ENCODE measurements around the gene PAWR.
"Not testable (repeated sequence)": the region's sequence is repeated elsewhere in the genome, so short reads cannot be mapped to it uniquely, and the experiment has no call there.

PAWR gene

DNA sequence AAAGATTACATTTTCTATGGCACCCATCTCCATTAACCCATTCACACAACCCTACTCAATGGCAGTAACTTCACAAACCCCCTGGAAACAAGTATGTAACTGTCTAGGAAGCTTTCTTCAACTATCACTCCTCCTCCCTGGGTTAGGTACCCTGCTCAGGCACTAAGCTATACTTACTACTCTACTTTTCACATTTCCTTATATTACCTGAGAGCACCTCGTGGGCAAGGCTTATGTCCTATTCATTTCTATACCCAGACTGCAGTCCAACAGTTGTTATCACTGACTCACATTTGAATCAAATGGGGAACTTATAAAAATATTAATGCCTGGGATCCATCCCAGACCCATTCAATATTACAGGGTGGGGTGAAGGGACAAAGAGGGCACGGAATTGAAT, 4.6 kb downstream of the PAWR start:
- DNase-seq, result no peak

- no peak for DNase-seq
Measured at GRCh38 chr12:79685068-79685467, 5.7 kb downstream of the PAWR start.

- DNase-seq, result not testable (repeated sequence)
Measured at GRCh38 chr12:79684338-79684737, 6.4 kb downstream of the PAWR start.

DNA sequence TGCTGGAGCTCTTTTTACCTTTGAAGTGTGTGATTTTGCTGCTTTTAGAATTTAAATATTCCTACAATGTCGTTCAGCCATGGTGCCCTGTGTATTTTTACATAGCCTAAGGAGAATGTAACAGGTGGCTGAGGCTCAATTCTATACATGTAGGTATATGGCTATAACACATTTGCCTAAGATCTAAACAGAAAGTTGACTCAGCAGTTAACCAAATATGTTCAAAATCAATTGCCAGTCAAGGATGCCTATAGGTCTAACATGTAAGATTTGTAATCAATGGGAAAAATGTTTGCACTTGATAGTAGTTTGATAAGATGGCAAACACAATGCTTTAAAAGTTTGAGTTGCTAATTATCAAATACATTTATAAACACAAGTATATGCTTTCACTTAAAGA, 8.2 kb downstream of the PAWR start:
- DNase-seq, result no peak

DNA sequence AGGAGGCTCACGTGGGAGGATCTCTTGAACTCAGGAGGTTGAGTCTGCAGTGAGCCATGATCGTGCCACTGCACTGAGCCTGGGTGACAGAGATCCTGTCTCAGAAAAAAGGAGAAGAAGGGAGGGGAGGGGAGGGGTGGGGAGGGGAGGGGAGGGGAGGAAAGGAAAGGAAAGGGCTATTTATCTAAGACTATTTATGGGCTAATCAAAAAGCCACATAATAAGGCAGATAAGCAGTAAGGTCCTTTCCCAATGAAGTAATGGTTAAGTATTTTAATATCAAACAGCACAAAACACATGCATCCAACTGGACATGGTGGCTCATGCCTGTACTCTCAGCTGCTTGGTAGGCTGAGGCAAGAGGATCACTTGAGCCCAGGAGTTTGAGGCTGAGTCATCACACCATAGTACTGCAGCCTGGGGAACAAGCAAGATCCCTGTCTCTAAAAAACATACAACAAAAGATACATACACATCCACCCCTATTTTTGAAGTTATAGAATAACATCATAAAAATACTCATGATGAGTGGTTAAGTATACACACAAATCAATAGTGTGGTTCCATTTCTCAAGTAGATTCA, 9.7 kb downstream of the PAWR start:
- no peak for DNase-seq

- no peak for DNase-seq
Measured at GRCh38 chr12:79680051-79680450, 10.7 kb downstream of the PAWR start.

- no peak for DNase-seq
Measured at GRCh38 chr12:79678306-79678705, 12.5 kb downstream of the PAWR start.

- DNase-seq, result no peak
Measured at GRCh38 chr12:79677672-79678071, 13.1 kb downstream of the PAWR start.

- no peak for DNase-seq
Measured at GRCh38 chr12:79676579-79676978, 14.2 kb downstream of the PAWR start.

- DNase-seq, result no peak
Measured at GRCh38 chr12:79674629-79675028, 16.1 kb downstream of the PAWR start.

DNA sequence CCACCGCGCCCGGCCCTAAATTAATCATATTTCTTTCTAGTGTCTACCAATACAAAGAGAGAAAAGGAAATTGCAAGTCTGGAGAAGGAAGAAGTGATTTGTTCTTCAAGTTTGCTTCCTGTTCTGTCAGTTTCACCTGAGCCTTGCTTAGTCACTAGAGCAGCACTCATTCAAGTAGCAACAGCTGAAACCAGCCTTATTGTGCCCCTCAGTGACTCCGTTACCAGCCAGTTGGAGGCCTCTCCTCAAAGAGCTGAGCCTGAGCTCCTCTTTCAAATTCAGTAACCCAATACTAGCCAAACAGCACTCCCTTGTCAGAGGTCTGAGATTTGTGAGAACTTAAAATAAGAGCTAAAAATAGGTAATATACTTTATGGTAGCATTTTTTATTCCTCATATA, 17.4 kb downstream of the PAWR start:
- no peak for DNase-seq

DNA sequence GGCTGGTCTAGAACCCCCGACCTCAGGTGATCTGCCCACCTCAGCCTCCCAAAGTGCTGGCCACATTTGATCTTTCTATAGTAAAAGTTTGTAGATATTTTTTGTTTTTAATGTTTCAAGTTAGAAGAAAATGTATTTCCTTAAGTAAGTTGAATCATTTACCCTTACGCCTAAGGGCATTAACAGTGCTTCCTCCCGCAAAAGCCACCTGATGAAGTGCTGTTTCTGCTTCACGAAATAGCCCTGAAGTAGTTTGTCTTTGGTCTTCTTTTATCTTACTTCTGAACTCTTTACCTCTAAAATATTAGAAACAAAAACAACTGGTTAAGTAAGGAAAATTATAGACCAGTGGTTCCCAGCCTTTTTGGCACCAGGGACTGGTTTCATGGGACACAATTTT, 22.7 kb downstream of the PAWR start:
- no peak for DNase-seq

- no peak for DNase-seq
Measured at GRCh38 chr12:79665212-79665887, 25.4 kb downstream of the PAWR start.

DNA sequence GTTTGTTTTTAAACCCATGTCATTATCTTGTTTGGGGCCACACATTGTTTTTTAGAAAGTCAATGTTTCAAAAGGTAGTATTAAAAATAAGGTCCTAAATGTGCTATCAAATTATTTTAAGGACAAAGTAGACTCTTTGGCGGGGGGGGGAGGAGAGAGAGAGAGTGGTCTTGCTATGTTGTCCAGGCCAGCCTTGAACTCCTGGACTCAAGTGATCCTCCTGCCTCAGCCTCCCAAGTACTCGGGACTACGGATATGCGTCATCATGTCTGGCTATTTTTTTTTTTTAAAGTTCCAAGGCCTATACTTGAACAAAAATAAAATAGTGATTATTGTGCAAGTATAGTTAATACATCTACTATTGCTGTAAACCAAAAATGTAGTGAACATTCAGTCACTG, 26.2 kb downstream of the PAWR start:
- DNase-seq, result no peak

DNA sequence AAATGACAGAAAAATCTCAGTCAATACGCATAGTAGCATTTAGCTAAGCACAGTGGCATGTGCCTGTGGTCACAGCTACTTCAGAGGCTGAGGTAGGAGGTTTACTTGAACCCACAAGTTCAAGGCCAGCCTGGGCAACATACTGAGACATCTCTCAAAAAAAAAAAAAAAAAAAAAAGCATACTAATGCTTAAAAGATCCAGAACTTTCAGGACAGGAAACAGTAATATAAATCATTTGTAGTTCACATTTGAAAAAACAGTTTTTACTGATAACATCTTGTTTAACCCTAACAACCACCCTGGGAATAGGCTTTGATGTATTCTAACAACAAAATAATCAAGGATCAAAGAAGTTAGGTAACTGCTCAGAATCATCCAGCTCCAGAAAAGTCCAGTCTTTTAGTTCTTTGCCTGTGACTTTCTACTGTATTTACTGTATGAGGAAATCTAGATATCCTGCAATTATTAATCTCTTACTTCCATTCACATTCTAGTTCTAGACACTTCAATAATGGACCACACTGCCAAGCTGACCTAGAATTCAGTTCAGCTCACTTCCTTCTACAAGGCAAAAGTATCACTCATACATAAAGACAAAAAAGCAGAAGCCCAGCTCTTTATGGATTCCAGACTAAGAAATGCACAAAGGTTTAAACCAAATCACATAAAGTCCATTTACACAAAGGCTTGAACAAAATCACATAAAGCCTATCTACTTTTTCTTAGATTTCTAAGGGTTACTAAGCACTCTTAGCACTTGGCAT, 28.5 kb downstream of the PAWR start:
- no peak for DNase-seq

DNA sequence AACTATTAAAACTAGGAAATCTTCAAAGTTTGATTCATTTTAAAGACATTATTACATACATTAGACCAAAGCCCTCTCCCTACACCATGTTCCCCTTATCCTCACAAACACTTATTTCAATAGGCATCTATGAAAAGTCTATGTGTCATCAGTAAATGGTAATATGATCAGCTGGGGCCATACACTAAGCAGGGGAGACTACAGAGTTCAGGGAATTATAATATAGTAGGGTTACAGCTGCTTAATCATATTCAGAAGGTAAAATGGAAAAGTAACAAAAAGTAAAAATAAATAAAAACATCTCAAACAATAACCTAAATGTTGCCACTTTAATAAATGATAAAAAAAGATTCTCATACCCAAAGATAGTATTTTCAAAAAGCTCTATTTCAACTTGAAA, 29.1 kb downstream of the PAWR start:
- DNase-seq, result no peak

DNA sequence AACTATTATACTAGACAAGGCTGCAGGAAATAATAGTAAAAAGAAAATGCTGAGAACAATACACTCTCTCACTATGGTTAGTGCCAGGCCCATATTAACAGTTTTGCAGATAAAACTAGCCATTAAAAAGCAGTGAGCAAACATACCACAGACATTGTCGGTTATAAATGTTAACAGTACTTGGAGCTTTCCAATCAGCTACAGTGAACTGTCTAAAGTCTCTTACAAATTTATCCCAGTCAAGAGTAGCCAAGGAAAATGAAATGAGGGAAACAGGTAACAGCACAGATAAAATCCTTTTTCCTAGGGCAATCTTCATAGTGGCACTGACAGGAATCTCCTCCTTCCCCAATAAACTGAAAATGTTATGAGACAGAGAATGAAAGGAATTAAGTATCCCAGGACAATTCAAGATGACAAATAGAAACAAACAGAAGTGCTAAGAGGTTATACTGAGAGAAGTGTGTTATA, 30.8 kb downstream of the PAWR start:
- no peak for DNase-seq

DNA sequence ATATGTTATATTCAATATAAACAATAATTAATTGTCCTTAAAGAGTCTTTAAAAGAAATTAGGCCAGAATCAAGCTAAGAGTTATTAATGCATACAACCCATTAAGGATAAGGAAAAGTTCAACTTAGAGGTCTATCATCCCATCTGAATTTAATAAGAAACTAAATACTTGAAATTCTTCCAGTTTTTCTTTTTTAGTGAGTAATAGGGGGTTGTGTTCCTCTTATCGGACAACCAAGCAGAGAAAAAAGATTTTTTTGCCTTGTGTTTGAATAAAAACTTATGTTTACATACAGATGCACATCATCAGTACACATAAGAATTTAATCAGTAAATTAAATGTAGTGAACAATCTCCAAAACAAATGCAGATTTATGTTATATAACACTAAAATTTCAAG, 32.5 kb downstream of the PAWR start:
- no peak for DNase-seq

- DNase-seq, result no peak
Measured at GRCh38 chr12:79657136-79657535, 33.6 kb downstream of the PAWR start.

DNA sequence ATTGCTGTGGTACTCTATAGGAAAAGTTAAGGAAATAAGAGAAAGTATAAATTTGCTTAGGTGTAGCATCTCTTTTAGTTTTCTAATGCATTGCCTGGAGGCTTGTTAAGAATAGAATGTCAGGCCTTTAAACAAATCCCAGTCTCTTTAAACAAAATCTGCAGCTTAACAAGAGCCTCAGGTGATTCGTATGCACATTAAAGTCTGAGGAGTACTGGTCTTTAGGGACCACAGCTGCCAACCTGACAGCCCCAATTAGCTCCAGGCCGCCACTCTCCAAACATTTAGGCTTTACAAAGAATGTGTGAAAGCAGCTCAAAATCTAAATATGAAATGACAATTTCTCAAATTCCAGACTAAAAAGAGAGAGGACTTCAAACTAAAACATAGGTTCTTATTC, 35.7 kb downstream of the PAWR start:
- DNase-seq, result no peak

GRCh38 chr12:79652521-79652920, 38.2 kb downstream of the PAWR start:
- no peak for DNase-seq

DNA sequence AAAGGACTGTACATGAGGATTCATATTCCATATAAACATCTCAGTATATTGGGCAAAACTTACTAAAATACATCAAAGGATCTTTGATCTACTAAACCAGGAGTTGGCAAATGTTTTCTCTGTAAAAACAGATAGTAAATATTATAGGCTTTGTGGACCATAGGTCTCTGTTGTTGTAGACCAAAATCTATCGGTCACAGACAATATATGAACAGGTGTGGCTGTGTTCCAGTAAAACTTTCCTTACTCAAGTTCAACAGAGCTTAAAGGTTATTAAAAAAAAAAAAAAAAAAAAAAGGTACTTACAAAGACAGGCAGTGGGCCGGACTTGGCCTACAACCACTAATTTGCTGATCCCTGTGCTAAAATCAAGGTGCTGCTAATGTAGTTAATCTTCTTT, 40.3 kb downstream of the PAWR start:
- DNase-seq, result no peak

- no peak for DNase-seq
Measured at GRCh38 chr12:79648881-79649280, 41.9 kb downstream of the PAWR start.

DNA sequence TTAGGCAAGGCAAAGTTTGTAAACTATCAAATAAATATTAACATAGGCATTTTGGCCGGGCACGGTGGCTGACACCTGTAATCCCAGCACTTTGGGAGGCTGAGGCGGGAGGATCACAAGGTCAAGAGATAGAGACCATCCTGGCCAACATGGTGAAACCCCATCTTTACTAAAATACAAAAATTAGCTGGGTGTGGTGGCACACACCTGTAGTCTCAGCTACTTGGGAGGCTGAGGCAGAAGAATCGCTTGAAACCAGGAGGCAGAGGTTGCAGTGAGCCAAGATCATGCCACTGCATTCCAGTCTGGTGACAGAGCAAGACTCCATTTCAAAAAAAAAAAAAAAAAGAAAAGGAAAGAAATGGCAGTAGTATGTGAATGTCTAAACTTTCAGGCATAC, 43.9 kb downstream of the PAWR start:
- not testable (repeated sequence) for DNase-seq
